ENCODE data around the gene JMJD1C.

DNA sequence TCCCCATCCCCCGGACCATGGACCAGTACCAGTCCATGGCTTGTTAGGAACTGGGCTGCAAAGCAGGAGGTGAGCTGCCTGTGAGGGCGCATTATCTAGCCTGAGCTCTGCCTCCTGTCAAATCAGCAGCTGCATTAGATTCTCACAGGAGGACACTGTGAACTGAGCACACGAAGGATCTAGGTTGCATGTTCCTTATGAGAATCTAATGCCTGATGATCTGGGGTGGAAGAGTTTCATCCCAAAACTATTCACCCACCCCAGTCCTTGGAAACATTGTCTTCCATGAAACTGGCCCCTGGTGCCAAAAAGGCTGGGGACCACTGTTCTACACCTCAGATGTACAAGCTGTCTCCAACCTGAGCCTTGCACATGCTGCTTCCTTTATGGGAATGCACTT lies 24.1 kb upstream of the JMJD1C start:
- TF ChIP-seq, protein P1, sequence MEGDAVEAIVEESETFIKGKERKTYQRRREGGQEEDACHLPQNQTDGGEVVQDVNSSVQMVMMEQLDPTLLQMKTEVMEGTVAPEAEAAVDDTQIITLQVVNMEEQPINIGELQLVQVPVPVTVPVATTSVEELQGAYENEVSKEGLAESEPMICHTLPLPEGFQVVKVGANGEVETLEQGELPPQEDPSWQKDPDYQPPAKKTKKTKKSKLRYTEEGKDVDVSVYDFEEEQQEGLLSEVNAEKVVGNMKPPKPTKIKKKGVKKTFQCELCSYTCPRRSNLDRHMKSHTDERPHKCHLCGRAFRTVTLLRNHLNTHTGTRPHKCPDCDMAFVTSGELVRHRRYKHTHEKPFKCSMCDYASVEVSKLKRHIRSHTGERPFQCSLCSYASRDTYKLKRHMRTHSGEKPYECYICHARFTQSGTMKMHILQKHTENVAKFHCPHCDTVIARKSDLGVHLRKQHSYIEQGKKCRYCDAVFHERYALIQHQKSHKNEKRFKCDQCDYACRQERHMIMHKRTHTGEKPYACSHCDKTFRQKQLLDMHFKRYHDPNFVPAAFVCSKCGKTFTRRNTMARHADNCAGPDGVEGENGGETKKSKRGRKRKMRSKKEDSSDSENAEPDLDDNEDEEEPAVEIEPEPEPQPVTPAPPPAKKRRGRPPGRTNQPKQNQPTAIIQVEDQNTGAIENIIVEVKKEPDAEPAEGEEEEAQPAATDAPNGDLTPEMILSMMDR (IDR thresholded peaks at IDR 0.05; ENCODE audit: low read depth, low read length), result no peak
- no peak for TF ChIP-seq EZH2phosphoT487 (IDR thresholded peaks at IDR 0.05; ENCODE audit: low read depth)
